ENCODE data around the gene UPK1B.

DNA sequence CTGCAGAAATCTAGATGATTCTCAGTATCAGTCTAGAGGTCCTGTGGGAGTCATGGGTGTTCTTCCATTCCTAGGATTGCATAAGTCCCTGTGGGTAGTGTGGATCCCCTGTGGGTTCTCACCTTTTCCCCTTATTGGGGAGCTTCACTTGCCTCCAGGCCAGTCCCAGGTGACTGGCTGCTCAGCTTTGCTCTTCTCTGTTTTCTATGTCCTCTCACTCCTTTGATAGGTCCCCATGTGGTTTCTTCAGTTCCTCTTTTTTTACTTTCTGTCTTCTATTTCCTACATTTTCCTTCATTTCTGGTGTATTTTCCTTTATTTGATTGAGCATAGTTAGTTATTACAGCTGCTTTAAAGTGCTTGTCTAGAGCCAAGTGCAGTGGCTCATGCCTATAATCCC is 16.5 kb upstream of the UPK1B start:
- TF ChIP-seq, protein P1, sequence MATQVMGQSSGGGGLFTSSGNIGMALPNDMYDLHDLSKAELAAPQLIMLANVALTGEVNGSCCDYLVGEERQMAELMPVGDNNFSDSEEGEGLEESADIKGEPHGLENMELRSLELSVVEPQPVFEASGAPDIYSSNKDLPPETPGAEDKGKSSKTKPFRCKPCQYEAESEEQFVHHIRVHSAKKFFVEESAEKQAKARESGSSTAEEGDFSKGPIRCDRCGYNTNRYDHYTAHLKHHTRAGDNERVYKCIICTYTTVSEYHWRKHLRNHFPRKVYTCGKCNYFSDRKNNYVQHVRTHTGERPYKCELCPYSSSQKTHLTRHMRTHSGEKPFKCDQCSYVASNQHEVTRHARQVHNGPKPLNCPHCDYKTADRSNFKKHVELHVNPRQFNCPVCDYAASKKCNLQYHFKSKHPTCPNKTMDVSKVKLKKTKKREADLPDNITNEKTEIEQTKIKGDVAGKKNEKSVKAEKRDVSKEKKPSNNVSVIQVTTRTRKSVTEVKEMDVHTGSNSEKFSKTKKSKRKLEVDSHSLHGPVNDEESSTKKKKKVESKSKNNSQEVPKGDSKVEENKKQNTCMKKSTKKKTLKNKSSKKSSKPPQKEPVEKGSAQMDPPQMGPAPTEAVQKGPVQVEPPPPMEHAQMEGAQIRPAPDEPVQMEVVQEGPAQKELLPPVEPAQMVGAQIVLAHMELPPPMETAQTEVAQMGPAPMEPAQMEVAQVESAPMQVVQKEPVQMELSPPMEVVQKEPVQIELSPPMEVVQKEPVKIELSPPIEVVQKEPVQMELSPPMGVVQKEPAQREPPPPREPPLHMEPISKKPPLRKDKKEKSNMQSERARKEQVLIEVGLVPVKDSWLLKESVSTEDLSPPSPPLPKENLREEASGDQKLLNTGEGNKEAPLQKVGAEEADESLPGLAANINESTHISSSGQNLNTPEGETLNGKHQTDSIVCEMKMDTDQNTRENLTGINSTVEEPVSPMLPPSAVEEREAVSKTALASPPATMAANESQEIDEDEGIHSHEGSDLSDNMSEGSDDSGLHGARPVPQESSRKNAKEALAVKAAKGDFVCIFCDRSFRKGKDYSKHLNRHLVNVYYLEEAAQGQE (IDR thresholded peaks at IDR 0.05; ENCODE audit: insufficient read depth in 1 of 2, low read depth in 2 of 2, low read length in 2 of 2), result no peak
- no peak for TF ChIP-seq TAF1 (IDR thresholded peaks at IDR 0.05; ENCODE audit: borderline replicate concordance, insufficient read depth, low read length)
- TF ChIP-seq POLR2AphosphoS5 (IDR thresholded peaks at IDR 0.05; ENCODE audit: low read depth, low read length), result no peak
- no peak for TF ChIP-seq SIN3A (IDR thresholded peaks at IDR 0.05; ENCODE audit: borderline replicate concordance, insufficient read depth, low read length)
